ENCODE measurements around the gene SLC22A17. TPM values are rescaled to one million over a fixed set of nuclear protein-coding genes. Genes with fewer than 3 reads are reported as not detected.

The SLC22A17 gene
- total and polyA plus RNA-seq, 2 of the 13 experiments (the other 11 are each of a cell fraction or from before 2014, with no cell fraction given): 0.95 to 1.1 TPM

- DNase-seq (ENCODE audit: low spot score): no peak
- H3K36me3 ChIP-seq (replicated peaks in 1 of 2; ENCODE audit: control insufficient read depth in 1 of 2, insufficient read depth in 2 of 2, low read length in 2 of 2): no peaks in the 10 kb centered on the region
- BruUV-seq (replicated peaks): no TSS peak
- no peaks in the 10 kb centered on the region for H3K79me2 ChIP-seq (ENCODE audit: insufficient read depth, low read length)
- peaks cover 51 to 95% of the 10 kb centered on the region in 2 experiments for H3K27me3 ChIP-seq (ENCODE audit: control insufficient read depth in 1 of 2, insufficient read depth in 2 of 2, low read length in 2 of 2)
- TF ChIP-seq, protein P1, sequence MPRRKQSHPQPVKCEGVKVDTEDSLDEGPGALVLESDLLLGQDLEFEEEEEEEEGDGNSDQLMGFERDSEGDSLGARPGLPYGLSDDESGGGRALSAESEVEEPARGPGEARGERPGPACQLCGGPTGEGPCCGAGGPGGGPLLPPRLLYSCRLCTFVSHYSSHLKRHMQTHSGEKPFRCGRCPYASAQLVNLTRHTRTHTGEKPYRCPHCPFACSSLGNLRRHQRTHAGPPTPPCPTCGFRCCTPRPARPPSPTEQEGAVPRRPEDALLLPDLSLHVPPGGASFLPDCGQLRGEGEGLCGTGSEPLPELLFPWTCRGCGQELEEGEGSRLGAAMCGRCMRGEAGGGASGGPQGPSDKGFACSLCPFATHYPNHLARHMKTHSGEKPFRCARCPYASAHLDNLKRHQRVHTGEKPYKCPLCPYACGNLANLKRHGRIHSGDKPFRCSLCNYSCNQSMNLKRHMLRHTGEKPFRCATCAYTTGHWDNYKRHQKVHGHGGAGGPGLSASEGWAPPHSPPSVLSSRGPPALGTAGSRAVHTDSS (CRISPR knock-in tag; conservative IDR thresholded peaks at IDR 0.05): no peak
- TF ChIP-seq ZNF780A (CRISPR knock-in tag; IDR thresholded peaks at IDR 0.05) (no peak), ZMYM3 (CRISPR knock-in tag; IDR thresholded peaks at IDR 0.05) (no peak), NFYB (CRISPR knock-in tag; IDR thresholded peaks at IDR 0.05) (no peak), ZC3H4 (CRISPR knock-in tag; IDR thresholded peaks at IDR 0.05; ENCODE audit: borderline replicate concordance) (no peak), MAFF (IDR thresholded peaks at IDR 0.05; ENCODE audit: low read depth, low read length) (no peak), JARID2 (CRISPR knock-in tag; IDR thresholded peaks at IDR 0.05; ENCODE audit: insufficient replicate concordance) (no peak), E2F2 (CRISPR knock-in tag; IDR thresholded peaks at IDR 0.05; ENCODE audit: borderline replicate concordance) (no peak), CREM (IDR thresholded peaks at IDR 0.05) (no peak), CREM (CRISPR knock-in tag; IDR thresholded peaks at IDR 0.05) (no peak), KLF9 (CRISPR knock-in tag; IDR thresholded peaks at IDR 0.05; ENCODE audit: low read depth) (no peak), ZNF432 (CRISPR knock-in tag; IDR thresholded peaks at IDR 0.05; ENCODE audit: borderline replicate concordance) (no peak), ZSCAN22 (CRISPR knock-in tag; IDR thresholded peaks at IDR 0.05) (no peak), YEATS4 (CRISPR knock-in tag; IDR thresholded peaks at IDR 0.05; ENCODE audit: borderline replicate concordance) (no peak), AGO1 (IDR thresholded peaks at IDR 0.05; ENCODE audit: low read depth, low read length, poor library complexity, severe bottlenecking) (no peak)
- TF ChIP-seq, protein P2, sequence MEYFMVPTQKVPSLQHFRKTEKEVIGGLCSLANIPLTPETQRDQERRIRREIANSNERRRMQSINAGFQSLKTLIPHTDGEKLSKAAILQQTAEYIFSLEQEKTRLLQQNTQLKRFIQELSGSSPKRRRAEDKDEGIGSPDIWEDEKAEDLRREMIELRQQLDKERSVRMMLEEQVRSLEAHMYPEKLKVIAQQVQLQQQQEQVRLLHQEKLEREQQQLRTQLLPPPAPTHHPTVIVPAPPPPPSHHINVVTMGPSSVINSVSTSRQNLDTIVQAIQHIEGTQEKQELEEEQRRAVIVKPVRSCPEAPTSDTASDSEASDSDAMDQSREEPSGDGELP (IDR thresholded peaks at IDR 0.05; ENCODE audit: borderline replicate concordance, low read depth): no peak
- POLR2A ChIA-PET: interaction anchor here (1.0 kb wide), 1 partner anchor 36 kb away, joined by 3 read pairs; the partner anchor contains the start of gene PABPN1
- H3K9me3 ChIP-seq (ENCODE audit: low read length): no peaks in the 10 kb centered on the region
- intact Hi-C loops (cut with micrococcal nuclease; ENCODE audit: unreplicated experiment): no loop called here
- no peak for ATAC-seq
- FAIRE-seq: no peak
- CTCF ChIA-PET (ENCODE audit: low intra/inter-chr PET ratio, low total read pairs): no interaction called here
- H3K9ac ChIP-seq (ENCODE audit: insufficient read depth, low read depth, low read length): no peak overlapping the region
- in situ Hi-C loops (cut with HindIII; ENCODE audit: extremely low pct_ligation_motif_present, low pct_unique_long_range_greater_than_20kb): no loop called here
- no peak overlapping the region for H2AFZ ChIP-seq (ENCODE audit: low read length)
- no peak overlapping the region for H3K4me3 ChIP-seq (replicated peaks in 1 of 3; ENCODE audit: insufficient read depth in 1 of 3, low read depth in 2 of 3, low read length in 3 of 3)
- no peak overlapping the region for H3K27ac ChIP-seq (ENCODE audit: extremely low read length, insufficient read depth, low read length)
- H3K4me2 ChIP-seq (ENCODE audit: low read depth, low read length): no peak overlapping the region
- H4K20me1 ChIP-seq (ENCODE audit: insufficient read depth, low read length): no peaks in the 10 kb centered on the region
- peaks cover 30% of the 10 kb centered on the region for H3K4me1 ChIP-seq (ENCODE audit: insufficient read depth, low read length)
- 5% methylated on average over 4 of the region's 4 CpGs for WGBS (ENCODE audit: low lambda C conversion rate)
These were observed 4.0 kb upstream of the SLC22A17 start for GRCh38 chr14:23356662-23357061.
